LHCN-M2 (cell line): ENCODE results near the gene SEMA4D. TPM values are rescaled to one million over a fixed set of nuclear protein-coding genes. Genes with fewer than 3 reads are reported as not detected.
"Not testable (repeated sequence)": the region's sequence is repeated elsewhere in the genome, so short reads cannot be mapped to it uniquely, and the experiment has no call there.

Source experiments
- DNase-seq: peaks from one replicate; pipeline ENCODE4 v3.0.0-alpha.2; 2012; ENCODE audit warnings: low read depth
- total RNA-seq: library from RNA; depleted of rRNA; stranded (reverse); fragments of >200 nt; gene quantifications from 2 replicates; pipeline ENCODE4 v1.2.3, GENCODE V29; 2014

SEMA4D gene
- total RNA-seq, 1 experiment from 2014 or later, result 0.06 TPM

DNA sequence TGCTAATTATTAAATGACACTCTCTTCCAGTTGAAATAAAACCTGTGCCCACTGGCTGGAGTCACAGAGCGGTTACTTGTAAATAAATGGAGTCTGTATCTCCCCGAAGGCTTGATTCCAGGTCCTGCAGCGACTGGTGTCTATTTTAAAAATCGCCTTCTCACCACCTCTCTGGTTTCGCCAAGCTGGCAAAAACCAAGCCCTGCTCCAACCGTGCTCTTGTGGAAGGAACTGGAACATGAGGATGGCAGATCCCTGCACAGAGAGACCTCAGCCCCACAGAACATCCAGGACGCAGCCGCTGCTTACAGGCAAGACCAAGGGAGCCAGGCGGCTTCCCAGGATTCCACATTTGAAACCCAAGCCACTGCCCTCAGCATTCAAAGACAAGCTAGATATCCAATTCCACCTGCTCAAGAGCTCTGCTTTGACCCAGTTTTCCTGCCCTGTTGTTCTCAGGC lies 15.0 kb downstream of the SEMA4D start:
- DNase-seq, result no peak

DNA sequence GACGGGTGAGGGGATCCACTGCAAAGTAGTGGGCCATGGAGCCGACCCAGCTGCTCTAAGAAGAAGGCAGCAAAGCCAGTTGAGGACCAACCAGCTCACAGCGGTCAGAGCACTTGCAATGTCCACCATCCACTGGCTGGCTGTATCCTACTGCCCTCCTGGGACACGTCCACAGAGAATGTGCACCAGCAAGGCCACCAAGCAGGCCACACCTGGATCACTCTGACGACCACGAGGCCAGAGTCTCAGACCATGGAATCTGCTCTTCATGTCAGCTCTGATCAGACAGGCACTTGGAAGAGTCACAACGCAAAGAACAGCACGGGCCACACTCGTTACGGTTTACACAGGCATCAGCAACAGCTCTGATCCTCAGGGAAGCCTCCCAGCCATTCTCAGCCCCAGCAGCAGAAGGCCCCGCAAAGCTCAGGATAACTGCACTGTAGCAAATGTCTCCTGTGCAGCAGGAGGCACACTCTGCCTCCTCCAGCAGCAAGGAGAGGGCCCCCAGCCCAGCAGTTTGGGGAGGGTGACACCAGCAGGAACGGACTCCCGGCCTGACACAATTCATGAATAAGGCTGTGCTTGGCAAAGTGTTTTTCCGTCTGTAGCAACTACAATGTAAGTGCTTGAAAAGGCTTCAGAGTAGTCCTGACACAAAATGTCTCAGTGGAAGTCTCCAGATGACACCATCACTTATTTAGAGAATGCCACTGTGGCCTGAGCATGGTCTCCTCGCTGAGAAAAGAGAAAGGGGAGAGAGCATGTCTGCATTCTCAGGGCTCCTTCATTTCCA lies 15.7 kb downstream of the SEMA4D start:
- no peak for DNase-seq

DNA sequence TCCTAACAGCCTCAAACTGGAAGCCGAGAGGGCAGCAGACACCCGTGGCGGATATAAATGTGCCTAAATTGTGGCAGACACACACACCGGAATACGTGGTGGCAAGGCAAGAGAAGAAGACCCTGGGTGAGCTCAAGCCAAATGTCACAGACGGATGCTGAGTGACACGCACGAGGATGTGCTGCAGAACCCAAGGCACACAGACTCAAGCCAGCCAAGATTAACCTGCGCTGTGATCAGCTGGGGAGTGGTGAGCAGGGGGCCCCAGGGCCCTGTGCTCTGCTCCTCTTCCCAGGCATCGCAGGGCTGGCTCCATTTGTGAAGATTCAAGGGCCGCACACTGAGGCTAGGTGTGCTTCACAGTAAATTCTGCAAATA lies 16.4 kb downstream of the SEMA4D start:
- no peak for DNase-seq

DNA sequence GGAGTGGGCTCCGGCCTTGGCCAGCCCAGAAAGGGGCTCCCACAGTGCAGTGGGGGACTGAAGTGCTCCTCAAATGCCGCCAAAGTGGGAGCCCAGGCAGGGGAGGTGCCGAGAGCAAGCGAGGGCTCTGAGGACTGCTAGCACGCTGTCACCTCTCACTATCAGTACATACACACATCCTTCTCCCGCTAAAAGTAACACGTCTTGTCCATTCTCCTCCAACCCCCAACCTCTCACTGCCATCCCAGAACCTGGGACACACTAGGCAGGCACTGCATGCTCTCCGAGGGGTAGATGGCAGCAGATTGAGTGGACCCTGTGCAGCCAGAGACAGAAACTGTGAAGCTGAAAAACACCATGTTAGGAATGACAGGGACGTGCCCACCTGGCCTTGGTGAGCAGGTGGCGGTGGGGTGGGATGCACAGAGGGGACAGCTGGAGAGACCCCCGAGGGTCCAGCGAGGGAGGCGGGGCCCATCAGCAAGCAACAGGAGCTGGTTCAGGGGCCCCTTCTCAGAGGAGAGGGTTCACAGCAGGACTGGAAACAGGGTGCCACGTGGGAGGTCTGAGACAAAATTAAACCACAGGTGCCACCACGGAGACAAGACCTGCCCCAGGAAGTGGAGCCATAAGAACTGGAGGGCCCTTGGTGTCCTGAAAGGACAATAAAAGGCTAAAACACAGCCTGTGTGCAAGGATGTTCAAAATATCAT lies 16.9 kb downstream of the SEMA4D start:
- no peak for DNase-seq

DNA sequence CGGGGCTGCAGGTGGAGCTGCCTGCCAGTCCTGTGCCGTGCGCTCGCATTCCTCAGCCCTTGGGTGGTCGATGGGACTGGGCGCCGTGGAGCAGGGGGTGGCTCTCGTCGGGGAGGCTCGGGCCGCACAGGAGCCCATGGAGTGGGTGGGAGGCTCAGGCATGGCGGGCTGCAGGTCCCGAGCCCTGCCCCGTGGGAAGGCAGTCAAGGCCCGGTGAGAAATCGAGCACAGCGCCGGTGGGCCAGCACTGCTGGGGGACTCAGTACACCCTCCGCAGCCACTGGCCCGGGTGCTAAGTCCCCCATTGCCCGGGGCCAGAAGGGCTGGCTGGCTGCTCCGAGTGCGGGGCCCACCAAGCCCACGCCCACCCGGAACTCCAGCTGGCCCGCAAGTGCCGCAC lies 17.5 kb downstream of the SEMA4D start:
- not testable (repeated sequence) for DNase-seq

DNA sequence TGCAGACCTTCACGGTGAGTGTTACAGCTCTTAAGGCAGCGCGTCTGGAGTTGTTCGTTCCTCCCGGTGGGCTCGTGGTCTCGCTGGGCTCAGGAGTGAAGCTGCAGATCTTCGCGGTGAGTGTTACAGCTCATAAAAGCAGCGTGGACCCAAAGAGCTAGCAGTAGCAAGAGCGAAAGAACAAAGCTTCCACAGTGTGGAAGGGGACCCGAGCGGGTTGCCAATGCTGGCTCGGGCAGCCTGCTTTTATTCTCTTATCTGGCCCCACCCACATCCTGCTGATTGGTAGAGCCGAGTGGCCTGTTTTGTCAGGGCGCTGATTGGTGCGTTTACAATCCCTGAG lies 18.3 kb downstream of the SEMA4D start:
- DNase-seq, result not testable (repeated sequence)

DNA sequence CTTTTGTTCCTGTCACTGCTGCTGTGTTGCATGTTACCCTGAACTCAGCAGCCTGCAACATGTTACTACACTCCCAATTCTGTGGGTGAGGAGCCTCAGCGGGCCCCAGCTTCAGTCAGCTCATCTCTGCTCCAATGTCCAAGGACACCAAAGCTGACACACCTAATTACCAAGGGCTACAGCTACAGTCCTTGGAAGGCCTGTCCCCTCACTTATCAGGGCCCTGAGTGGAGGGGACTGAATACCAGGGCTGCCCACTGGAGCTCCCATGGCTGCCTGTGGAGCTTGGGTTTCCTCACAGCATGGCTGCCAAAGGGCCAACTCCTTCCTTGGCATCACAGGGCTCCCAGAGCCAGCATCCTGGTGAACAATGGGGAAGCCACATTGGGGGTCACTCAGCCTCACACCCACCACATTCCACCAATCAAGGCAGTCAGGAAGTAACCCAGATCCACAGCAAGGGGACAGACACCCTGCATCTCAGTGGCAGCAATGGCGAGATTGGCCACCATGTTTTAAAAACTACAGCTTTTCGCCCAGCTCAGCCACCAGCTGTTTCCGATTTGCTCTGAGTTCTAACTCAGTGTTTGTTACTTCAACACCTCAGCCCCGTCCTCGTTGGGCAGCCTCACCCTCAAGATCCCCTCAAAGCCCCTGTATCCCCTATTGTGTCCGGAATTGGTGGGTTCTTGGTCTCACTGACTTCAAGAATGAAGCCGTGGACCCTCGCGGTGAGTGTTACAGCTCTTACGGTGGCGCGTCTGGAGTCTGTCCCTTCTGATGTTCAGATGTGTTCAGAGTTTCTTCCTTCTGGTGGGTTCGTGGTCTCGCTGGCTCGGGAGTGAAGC lies 18.9 kb downstream of the SEMA4D start:
- DNase-seq, result no peak

DNA sequence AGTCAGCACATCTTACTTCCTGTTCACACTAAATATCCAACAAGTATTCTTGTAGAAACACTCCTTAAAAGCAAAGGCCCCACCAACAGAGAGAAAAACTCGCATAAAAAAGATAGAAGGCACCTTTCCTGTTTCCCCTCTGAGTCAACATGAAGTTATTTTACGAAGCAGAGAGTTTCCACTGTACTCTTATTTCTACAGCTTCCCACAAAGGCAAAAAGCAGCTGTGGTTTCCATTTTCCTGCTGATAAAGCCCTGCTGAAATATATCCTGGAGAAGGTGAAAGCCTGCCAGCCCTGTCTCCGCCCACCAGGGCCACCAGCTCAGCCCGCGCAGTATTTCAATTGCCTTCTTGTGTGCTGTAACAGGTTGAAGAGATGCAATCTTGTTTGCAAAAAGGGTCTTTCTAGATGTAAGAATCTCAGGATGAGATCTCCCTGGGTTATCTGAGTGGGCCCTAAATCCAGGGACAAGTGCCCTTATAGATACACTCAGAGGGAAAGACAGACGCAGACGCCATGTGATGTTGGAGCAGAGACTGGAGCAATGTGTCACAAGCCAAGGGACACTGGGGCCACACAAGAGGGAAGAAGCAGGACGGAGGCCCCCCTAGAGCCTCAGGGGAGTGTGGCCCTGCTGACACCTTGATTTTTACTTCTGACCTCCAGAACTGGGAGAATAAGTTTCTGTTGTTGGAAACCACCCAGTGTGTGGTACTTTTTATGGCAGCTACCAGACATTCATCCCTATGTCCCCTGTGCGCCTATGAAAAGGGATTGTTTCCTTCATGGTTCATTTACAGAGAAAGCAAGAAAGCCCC lies 19.9 kb downstream of the SEMA4D start:
- DNase-seq, result no peak

DNA sequence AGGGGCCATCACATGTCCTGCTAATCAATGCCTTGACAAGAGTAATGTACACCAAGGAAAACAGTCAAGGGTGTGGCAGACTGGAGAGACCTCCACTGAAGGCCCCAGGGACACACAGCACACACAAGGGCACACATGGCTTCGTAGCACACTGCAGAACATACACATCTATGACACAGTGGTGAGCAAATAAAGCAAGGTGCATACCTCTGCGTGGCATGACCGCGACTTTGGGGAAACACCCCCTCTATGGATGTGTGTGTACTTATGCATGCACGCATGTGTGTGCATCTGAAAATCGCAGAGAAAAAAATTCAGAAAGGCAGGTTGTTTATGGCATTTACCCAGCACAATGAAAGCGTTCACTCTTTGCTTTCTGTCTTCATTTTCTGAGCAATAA lies 20.5 kb downstream of the SEMA4D start:
- DNase-seq, result no peak

DNA sequence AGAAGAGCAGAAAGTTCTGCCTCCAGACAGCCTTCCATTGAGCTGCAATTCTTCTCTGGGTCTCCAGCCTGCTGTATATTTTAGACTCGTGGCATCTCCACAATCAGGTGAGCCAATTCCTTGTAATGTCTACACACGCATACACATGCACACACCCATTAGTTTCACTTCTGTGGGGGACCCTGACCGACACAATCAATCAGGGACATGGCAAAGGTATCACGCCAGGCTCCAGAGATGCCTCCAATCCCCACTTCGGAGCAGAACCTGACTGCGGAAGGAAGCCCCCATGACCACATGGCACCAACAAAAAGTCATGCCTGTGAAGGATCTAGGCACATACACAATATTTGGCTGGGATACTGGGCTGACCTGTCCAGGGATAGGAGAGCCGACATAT lies 21.4 kb downstream of the SEMA4D start:
- no peak for DNase-seq

DNA sequence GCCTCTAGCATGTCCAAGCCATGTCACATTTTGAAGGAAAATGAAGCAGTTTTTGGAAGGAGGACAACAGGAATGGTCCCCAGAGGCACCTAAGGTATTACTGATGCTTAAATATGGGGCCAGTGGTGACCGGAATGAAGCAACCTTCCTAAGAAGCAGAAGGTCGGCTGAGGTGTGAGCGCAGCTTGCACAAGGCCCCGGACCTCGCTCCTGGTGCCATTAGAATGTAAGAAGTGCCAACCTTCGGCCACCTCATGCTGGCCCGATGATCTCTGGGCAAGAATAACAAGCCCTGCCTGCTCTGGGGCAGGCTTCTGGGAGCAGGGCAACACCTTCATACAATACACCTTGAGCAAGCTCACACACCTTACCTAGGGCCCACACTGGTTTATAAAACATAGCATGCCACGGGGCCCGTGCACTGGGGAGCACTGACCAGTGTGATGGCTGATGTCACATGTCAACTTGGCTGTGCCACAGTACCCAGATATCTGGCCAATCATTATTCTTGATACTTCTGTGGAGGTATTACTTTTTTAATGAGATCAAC lies 21.9 kb downstream of the SEMA4D start:
- DNase-seq, result no peak

DNA sequence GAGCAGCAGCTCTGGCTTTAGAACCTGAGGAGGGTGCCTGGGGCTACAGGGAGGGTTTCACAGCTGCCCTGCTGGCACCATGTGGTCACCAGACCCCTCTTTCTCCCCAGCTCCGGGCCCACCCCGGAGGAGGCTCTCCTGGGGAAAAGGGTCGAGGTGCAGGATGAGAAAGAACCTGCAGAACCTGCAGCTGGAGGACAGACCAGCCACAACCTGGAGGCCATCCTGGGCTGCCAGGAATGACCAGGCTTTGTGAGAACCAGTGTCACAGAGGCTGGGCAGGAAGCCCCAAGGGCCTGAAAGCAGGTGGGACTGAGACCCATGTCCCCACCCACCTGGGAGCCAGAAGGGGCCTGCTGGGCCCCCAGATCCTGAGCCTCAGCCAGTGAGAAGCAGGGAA lies 23.0 kb downstream of the SEMA4D start:
- no peak for DNase-seq

DNA sequence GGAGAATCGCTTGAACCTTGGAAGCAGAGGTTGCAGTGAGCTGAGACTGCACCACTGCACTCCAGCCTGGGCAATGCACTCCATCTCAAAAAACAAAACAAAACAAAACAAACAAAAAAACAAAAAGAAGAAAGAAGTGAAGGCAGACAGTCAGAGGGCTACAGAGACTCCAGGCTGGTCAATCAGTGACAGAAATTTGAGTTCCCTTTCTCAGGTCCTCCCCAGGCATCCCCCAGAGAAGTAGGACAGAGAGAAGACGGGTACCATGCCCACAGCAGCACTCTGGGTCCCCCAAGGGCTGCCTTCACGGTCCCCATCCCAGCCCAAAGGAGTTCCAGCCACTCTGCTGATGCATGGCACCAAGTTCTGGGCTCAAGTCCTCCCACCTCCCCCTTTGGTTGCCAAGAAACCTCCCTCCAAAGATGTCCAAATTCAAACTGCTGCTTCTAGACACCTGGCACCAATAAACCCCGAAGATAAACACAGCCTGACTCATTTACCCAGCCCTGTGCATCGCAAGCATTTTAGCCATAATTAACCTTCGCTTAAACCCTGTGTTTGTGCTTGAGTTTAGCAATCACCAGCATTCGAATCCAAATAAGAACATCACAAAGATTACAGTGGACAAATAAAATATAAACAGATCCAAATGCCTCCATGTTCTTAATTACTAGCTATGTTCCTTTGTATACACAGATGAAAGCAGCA lies 24.0 kb downstream of the SEMA4D start:
- DNase-seq, result no peak

DNA sequence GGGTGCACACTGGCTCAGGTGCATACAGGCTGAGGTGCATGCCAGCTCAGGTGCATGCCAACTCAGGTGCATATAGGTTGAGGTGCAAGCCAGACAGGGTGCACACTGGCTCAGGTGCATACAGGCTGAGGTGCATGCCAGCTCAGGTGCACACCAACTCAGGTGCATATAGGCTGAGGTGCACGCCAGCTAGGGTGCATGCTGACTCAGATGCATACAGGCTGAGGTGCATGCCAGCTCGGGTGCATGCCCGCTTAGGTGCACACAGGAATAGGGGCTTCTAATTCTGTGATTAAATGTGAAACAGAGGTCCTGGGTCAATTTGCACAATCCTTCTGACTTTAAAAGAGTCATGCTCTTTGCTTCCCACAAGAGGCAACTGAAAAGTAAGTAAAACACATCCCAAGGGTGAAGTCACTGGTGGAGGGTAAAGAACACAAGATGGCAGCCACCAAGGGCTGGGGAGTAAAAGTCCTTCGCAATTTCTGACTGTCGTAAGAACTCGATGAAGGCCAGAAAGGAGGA lies 26.1 kb downstream of the SEMA4D start:
- DNase-seq, result not testable (repeated sequence)

DNA sequence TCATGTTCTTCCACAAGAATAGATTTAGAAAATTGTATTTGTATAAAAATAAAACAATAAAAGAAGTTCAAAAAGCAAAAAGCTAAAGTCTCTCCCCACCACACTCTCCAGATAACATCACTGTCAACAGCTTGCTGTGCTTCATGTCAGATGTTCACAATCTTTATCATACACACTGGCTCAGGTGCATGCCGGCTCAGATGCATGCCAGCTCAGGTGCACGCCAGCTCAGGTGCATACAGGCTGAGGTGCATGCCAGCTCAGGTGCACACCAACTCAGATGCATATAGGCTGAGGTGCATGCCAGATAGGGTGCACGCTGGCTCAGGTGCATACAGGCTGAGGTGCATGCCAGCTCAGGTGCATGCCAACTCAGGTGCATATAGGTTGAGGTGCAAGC lies 26.5 kb downstream of the SEMA4D start:
- DNase-seq, result no peak

DNA sequence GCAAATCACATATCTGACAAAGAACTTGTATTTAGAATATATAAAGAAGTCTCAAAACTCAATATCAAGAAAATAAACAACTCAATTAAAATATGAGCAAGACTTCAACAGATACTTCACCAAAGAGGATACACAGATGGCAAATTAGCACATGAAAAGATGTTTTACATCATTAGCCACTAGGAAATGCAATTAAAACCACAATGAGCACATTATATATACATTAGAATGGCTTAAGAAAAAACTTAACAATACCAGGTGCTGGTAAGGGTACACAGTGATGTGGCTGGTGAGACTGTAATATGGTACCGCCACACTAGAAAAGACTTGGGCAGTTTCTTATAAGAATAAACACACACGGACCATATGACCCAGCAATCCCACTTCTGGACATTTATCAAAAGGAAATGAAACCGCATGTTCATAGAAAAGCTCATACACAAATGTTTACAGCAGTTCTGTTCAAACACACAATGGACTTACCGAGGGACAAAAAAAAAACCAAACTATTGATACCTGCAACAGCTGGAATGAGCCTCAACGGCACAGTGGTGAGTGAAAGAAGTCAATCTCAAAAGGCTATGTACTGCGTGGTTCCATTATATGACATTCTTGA lies 27.6 kb downstream of the SEMA4D start:
- DNase-seq, result no peak

DNA sequence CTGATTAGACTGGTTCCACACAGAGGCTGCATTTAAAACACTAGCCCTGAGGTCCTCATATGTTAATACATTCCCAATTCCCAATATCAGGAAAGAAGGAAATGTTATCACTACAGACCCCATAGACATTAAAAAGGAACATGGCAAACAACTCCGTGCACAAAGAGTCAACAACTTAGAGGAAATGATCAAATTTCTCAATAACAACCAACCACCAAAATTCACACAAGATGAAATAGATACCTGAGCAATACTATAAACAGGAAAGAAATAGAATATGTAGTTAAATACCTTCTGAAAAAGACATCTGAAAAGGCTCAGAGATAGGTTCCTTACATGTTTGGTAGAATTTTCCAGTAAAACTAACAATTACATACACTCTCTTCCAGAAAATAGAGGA lies 28.9 kb downstream of the SEMA4D start:
- DNase-seq, result no peak

DNA sequence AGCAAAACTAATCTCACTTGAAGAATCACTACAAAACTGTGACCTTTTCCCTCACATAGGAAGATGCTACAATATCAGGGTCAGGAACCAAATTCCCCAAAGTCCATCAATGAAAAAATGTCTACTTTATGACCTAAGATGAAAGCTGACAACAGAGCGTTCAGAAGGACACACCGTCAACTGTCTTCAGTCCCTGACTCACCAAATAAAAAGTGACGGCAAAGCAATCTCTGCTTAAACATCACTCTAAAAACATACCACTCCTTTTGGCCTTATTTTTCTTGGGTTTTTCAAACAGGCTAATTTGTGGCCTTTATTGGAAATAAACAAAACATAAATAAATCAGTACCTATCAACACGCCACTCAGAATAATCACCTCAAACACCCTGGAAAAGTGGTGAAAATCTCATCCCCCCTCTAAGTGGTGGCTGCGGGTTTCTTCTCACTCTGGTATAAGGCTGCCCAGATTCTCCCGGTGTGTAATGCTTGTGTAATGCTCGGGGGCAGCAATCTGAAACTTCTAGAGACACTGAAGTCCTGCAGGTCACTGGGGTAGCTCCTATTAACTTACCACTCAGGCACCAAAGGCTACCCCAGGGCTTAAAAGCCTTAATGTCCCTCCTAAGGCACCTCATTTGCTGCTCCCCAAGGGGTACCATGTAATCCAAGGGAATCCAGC lies 29.5 kb downstream of the SEMA4D start:
- no peak for DNase-seq

DNA sequence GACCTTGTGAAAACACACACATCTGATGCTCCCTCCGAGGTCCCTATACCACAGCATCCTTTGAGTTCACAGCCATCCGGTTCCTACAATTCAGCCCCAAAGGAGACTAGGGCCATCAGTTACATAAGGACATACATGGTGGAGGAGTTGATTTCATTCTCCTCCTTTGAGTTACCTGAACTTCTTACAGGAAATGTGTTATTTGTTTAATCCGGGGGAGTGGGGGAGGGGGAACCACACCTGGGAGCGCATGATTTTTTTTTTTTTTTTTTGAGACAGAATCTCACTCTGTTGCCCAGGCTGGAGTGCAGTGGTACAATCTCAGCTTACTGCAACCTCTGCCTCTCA lies 30.7 kb downstream of the SEMA4D start:
- no peak for DNase-seq
